H7 (cell line): Measurements from ENCODE around the gene CDC34. TPM values are rescaled to one million over a fixed set of nuclear protein-coding genes. Genes with fewer than 3 reads are reported as not detected.

Source experiments
- DNase-seq: peaks from one replicate; pipeline ENCODE4 v3.0.0; 2012
- H3K27me3 ChIP-seq: 2 replicates; pipeline ENCODE4 v1.6.0; 2011; ENCODE audit warnings: mild to moderate bottlenecking, low read length; ENCODE audit not compliant: control insufficient read depth, insufficient read depth
- H3K36me3 ChIP-seq: replicated peaks from 2 replicates; pipeline ENCODE4 v1.5.1; 2011; ENCODE audit warnings: low read length; ENCODE audit not compliant: control insufficient read depth, insufficient read depth
- H3K4me3 ChIP-seq: 2 replicates; pipeline ENCODE4 v1.5.1; 2011; ENCODE audit warnings: low read depth, mild to moderate bottlenecking, control low read depth, low read length, moderate library complexity; ENCODE audit not compliant: insufficient read depth
- total RNA-seq: library from RNA; depleted of rRNA; stranded (reverse); fragments of >200 nt; shearing (Covaris generic); gene quantifications from 2 replicates; pipeline ENCODE4 v1.2.3, GENCODE V29; 2014

The CDC34 gene
- total RNA-seq, 1 experiment from 2014 or later, result 192 TPM

GRCh38 chr19:524062-524674, 7.4 kb upstream of the CDC34 start:
- Histone ChIP-seq H3K36me3 (no peaks in the 10 kb centered on the region), H3K4me3 (no peak overlapping the region), H3K27me3 (peaks cover 13% of the 10 kb centered on the region; the same call in 1 of the 2 replicates)
- no peak for DNase-seq

GRCh38 chr19:525029-525428, 6.5 kb upstream of the CDC34 start:
- Histone ChIP-seq H3K27me3 (peaks cover 5% of the 10 kb centered on the region; the same call in 1 of the 2 replicates), H3K4me3 (peak overlapping the region; percentile 16), H3K36me3 (no peaks in the 10 kb centered on the region)
- DNase-seq, result no peak

GRCh38 chr19:525857-526419, 5.6 kb upstream of the CDC34 start:
- Histone ChIP-seq H3K4me3 (no peak overlapping the region), H3K27me3 (peaks cover 5% of the 10 kb centered on the region; the same call in 1 of the 2 replicates), H3K36me3 (no peaks in the 10 kb centered on the region)
- no peak for DNase-seq

- peak overlapping the region; percentile 74 for H3K4me3 ChIP-seq
- H3K36me3 ChIP-seq, result no peaks in the 10 kb centered on the region
- H3K27me3 ChIP-seq, result peaks cover 3% of the 10 kb centered on the region; the same call in 1 of the 2 replicates
- no peak for DNase-seq
These were observed 1.2 kb upstream of the CDC34 start for GRCh38 chr19:530134-531008.

- peak; percentile 100 for DNase-seq
- no peaks in the 10 kb centered on the region; the same call in 1 of the 2 replicates for H3K27me3 ChIP-seq
- peaks cover 2% of the 10 kb centered on the region for H3K36me3 ChIP-seq
- peak overlapping the region; percentile 96 for H3K4me3 ChIP-seq
These were observed 379 bp upstream of the CDC34 start for GRCh38 chr19:531009-531752.

- peak; percentile 89 for DNase-seq
- H3K36me3 ChIP-seq, result peaks cover 5% of the 10 kb centered on the region
- peak overlapping the region; percentile 96 for H3K4me3 ChIP-seq
- no peaks in the 10 kb centered on the region for H3K27me3 ChIP-seq
These were observed 1.2 kb downstream of the CDC34 start for GRCh38 chr19:532561-533363.

- DNase-seq, result no peak
- Histone ChIP-seq H3K27me3 (no peaks in the 10 kb centered on the region), H3K4me3 (peak overlapping the region; percentile 96), H3K36me3 (peaks cover 9% of the 10 kb centered on the region)
These were observed 2.0 kb downstream of the CDC34 start for GRCh38 chr19:533364-534058.

- no peak overlapping the region for H3K4me3 ChIP-seq
- no peak for DNase-seq
- H3K36me3 ChIP-seq, result peaks cover 9% of the 10 kb centered on the region
- H3K27me3 ChIP-seq, result no peaks in the 10 kb centered on the region
These were observed 2.5 kb downstream of the CDC34 start for GRCh38 chr19:534088-534487.

- no peak for DNase-seq
- Histone ChIP-seq H3K36me3 (peaks cover 9% of the 10 kb centered on the region), H3K27me3 (no peaks in the 10 kb centered on the region), H3K4me3 (no peak overlapping the region)
These were observed 3.7 kb downstream of the CDC34 start for GRCh38 chr19:535017-535835.

- Histone ChIP-seq H3K27me3 (no peaks in the 10 kb centered on the region), H3K36me3 (peaks cover 9% of the 10 kb centered on the region), H3K4me3 (no peak overlapping the region)
- DNase-seq, result no peak
These were observed 4.7 kb downstream of the CDC34 start for GRCh38 chr19:536031-536880.

GRCh38 chr19:536881-537404, 5.4 kb downstream of the CDC34 start:
- Histone ChIP-seq H3K4me3 (no peak overlapping the region), H3K27me3 (no peaks in the 10 kb centered on the region), H3K36me3 (peaks cover 9% of the 10 kb centered on the region)
- no peak for DNase-seq
